Caco-2 (cell line): ENCODE measurements around the gene NRM. TPM values are rescaled to one million over a fixed set of nuclear protein-coding genes. Genes with fewer than 3 reads are reported as not detected.
A peak's percentile ranks its signal among the peaks of the same experiment; 100 is the strongest.

Experiments
- Bru-seq: library from RNA; stranded (reverse); fragments of 400-500 nt; gene quantifications from one replicate; lab custom pipeline; 2021; lab: Mats Ljungman, UMichigan
- BruChase-seq, 2 experiments: library from RNA; stranded (reverse); fragments of 400-500 nt; gene quantifications; one replicate each; lab custom pipeline; 2021; lab: Mats Ljungman, UMichigan
- BruUV-seq: library from RNA; stranded (reverse); fragments of 400-500 nt; replicated peaks from 2 replicates; lab custom pipeline; 2021; lab: Mats Ljungman, UMichigan
- CTCF ChIA-PET: fragments of 300-600 bp; sonication (Branson Sonifier 250); formaldehyde crosslinking; loops from one replicate; lab custom pipeline; 2022; ENCODE audit warnings: antibody characterized with exemption; lab: Charles Lee
- POLR2A ChIA-PET: fragments of 300-600 bp; sonication (Branson Sonifier 250); formaldehyde crosslinking; loops from one replicate; lab custom pipeline; 2022; ENCODE audit warnings: antibody characterized with exemption; lab: Charles Lee
- DNase-seq, 2 experiments: peaks; one replicate each; pipeline versions ENCODE4 v3.0.0 to v3.0.0-alpha.2; 2020 to 2022
- H3K27me3 ChIP-seq: replicated peaks from 2 replicates; pipeline ENCODE4 v1.6.0; 2011; ENCODE audit warnings: low read length; ENCODE audit not compliant: control insufficient read depth, insufficient read depth
- H3K36me3 ChIP-seq: 2 replicates; pipeline ENCODE4 v1.5.1; 2011; ENCODE audit warnings: low read length; ENCODE audit not compliant: control insufficient read depth, insufficient read depth
- H3K4me1 ChIP-seq: fragments of 250-450 bp; sonication (Bioruptor Pico); 2 replicates; pipeline ENCODE4 v1.5.1; 2020; ENCODE audit warnings: mild to moderate bottlenecking
- H3K4me3 ChIP-seq: 2 replicates; pipeline ENCODE4 v1.5.1; 2011; ENCODE audit warnings: low read depth, mild to moderate bottlenecking, control low read depth, low read length
- H3K9me3 ChIP-seq: fragments of 250-450 bp; sonication (Bioruptor Pico); 2 replicates; pipeline ENCODE4 v1.5.1; 2020; ENCODE audit warnings: mild to moderate bottlenecking, moderate library complexity
- H3K27ac Mint-ChIP-seq: one replicate; pipeline ENCODE4 v1.8.0; 2022; ENCODE audit warnings: mixed read lengths; ENCODE audit not compliant: unreplicated experiment
- H3K27me3 Mint-ChIP-seq: one replicate; pipeline ENCODE4 v1.8.0; 2022; ENCODE audit warnings: mixed read lengths; ENCODE audit not compliant: insufficient read depth, unreplicated experiment
- H3K36me3 Mint-ChIP-seq: one replicate; pipeline ENCODE4 v1.8.0; 2022; ENCODE audit warnings: mild to moderate bottlenecking, mixed read lengths; ENCODE audit not compliant: insufficient read depth, unreplicated experiment
- H3K4me1 Mint-ChIP-seq: one replicate; pipeline ENCODE4 v1.8.0; 2022; ENCODE audit warnings: low read depth, mixed read lengths; ENCODE audit not compliant: unreplicated experiment
- H3K4me3 Mint-ChIP-seq: one replicate; pipeline ENCODE4 v1.8.0; 2022; ENCODE audit warnings: mild to moderate bottlenecking, moderate library complexity, mixed read lengths; ENCODE audit not compliant: unreplicated experiment
- H3K9me3 Mint-ChIP-seq: one replicate; pipeline ENCODE4 v1.8.0; 2022; ENCODE audit warnings: mixed read lengths; ENCODE audit not compliant: unreplicated experiment
- CTCF ChIP-seq, 2 experiments: fragments of 200-600 bp in 1 of 2; IDR thresholded peaks; 1 replicate in 1 of 2; 2 replicates in 1 of 2; pipeline versions ENCODE4 v1.5.1 to v1.8.0; 2011 to 2022; ENCODE audit warnings: antibody characterized with exemption in 1 of 2, control low read depth in 1 of 2, inconsistent platforms in 1 of 2, low read depth in 1 of 2, low read length in 1 of 2, mild to moderate bottlenecking in 1 of 2, moderate library complexity in 1 of 2; ENCODE audit not compliant: insufficient read depth in 1 of 2, severe bottlenecking in 1 of 2, unreplicated experiment in 1 of 2
- intact Hi-C: fragments of 100-400 bp; cut with micrococcal nuclease; formaldehyde crosslinking; loops from one replicate; pipeline ENCODE4 v1.10.0; 2022; ENCODE audit not compliant: unreplicated experiment
- long read RNA-seq: library from polyadenylated mRNA; stranded (forward); transcript quantifications from one replicate; pipeline ENCODE4 v2.0.0, GENCODE V29; 2022
- total RNA-seq: library from RNA; stranded (reverse); gene quantifications from 2 replicates; pipeline ENCODE4 v1.2.3, GENCODE V29; 2022

The NRM gene, protein sequence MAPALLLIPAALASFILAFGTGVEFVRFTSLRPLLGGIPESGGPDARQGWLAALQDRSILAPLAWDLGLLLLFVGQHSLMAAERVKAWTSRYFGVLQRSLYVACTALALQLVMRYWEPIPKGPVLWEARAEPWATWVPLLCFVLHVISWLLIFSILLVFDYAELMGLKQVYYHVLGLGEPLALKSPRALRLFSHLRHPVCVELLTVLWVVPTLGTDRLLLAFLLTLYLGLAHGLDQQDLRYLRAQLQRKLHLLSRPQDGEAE
- total RNA-seq (31.7 and 32.1 TPM in 2 replicates), Bru-seq, nascent RNA (percentile 58 among the genes with signal in this experiment), BruChase-seq, experiment 1, labeled RNA remaining after a 2-hour chase (percentile 71 among the genes with signal in this experiment), BruChase-seq, experiment 2, labeled RNA remaining after a 6-hour chase (percentile 87 among the genes with signal in this experiment)
- long read RNA-seq, transcript NRM-203 (4 exons, 1,734 nt), result major isoform, 7 of 16 reads
- long read RNA-seq, partial matches to known transcripts, result 7 of 16 reads
- long read RNA-seq, other reads (novel, unspliced or antisense), result 1 of 16 reads

DNA sequence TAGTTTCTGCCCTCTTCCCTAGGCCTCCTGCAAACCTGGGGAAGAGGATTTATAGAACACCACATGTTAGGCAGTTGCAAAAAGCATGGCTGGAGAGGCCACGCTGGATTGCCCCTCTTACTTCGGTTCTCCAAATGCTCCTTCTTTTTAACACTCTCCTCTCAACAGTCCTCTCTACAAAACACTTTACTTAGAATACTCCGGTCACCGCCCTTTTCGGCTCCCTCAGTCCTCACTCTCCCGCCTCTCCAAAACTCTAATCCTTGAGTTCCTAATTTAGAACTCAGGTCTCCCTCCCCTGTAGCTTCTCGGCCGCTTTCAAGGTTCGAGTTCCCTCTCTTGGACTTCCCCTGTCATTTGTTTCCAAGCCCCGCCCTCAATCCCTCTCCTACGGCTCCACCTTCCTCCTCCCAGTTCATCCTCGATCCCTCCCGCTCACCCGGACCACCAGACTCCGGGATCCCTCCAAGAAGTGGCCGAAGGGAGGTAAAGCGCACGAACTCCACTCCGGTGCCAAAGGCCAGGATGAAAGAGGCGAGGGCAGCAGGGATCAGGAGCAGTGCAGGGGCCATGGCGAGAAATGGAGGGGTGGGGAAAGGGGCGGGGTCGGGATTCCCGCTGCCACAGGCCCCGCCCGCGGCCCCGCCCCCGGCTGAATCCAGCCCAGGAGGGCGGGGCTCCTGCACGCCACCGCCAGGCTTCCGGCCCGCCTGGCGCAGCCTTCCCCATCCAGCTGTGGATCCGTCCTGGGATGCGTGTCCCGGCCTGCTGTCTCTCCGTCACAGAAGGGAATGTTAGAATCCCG, at the start of gene NRM:
NRM (minus strand) TSS at position 582 of the 805 bp plus-strand sequence; CDS start at position 572, 10 bp downstream.
- H3K36me3 Mint-ChIP-seq, result peaks cover 10% of the 10 kb centered on the region
- Histone ChIP-seq H3K4me1 (peaks cover 26% of the 10 kb centered on the region), H3K36me3 (no peaks in the 10 kb centered on the region), H3K27me3 (no peaks in the 10 kb centered on the region), H3K4me3 (peak within 1 kb of the TSS; percentile 75), H3K9me3 (no peaks in the 10 kb centered on the region)
- no peaks in the 10 kb centered on the region for H3K9me3 Mint-ChIP-seq
- CTCF ChIA-PET, result interaction anchor here (0.6 to 2.0 kb wide), 6 partner anchors 12 to 450 kb away, joined by 3 to 6 read pairs (median 4); partner anchors contain the start of genes DHX16 and MDC1
- H3K27me3 Mint-ChIP-seq, result no peaks in the 10 kb centered on the region
- BruUV-seq, result TSS peak; percentile 38
- POLR2A ChIA-PET, result interaction anchor here (1.6 kb wide), 1 partner anchor 27 kb away, joined by 12 read pairs; the partner anchor contains the start of gene MDC1
- intact Hi-C loops, result loop anchor here (1.0 kb wide), 1 partner anchor 27 kb away; the partner anchor contains the start of gene MDC1
- no peak for TF ChIP-seq CTCF (IDR thresholded peaks at IDR 0.05; ENCODE audit: insufficient read depth in 1 of 2, low read depth in 1 of 2, low read length in 1 of 2, severe bottlenecking in 1 of 2, unreplicated experiment in 1 of 2)
- peak within 1 kb of the TSS; percentile 74 for H3K4me3 Mint-ChIP-seq
- peaks cover 50% of the 10 kb centered on the region for H3K4me1 Mint-ChIP-seq
- peak; percentile 81 to 88 for DNase-seq
- H3K27ac Mint-ChIP-seq, result peak within 1 kb of the TSS; percentile 39

DNA sequence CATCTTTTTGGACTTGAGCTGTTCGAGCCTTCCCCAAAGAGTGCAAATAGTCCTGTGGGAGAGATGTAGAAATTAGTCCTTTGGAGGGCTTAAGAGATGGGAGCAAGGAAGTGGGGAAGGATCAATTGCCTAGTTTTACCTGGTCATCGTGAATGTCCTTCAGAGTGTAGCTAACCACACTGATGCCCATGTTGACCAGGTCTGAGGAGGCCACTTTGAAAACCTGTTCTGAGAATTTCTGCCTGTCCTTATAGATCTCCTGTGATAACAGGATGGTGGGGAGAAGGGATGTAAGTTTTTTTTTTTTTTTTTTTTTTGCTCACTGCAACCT, 49.7 kb upstream of the NRM start:
- H3K36me3 ChIP-seq, result peaks cover 6% of the 10 kb centered on the region
- intact Hi-C loops, result loop anchor here (5.0 to 10.0 kb wide), 2 partner anchors 52 to 344 kb away; no protein-coding TSS in a partner anchor
- POLR2A ChIA-PET, result interaction anchor here (0.6 kb wide), 1 partner anchor 10 kb away, joined by 3 read pairs; no protein-coding TSS in a partner anchor
- peaks cover 28% of the 10 kb centered on the region for H3K4me1 Mint-ChIP-seq
- H3K9me3 ChIP-seq, result no peaks in the 10 kb centered on the region
- no peaks in the 10 kb centered on the region for H3K9me3 Mint-ChIP-seq
- BruUV-seq, result no TSS peak
- H3K4me3 ChIP-seq, result no peak overlapping the region
- H3K27me3 ChIP-seq, result no peaks in the 10 kb centered on the region
- H3K27ac Mint-ChIP-seq, result no peak overlapping the region
- peaks cover 19% of the 10 kb centered on the region for H3K4me1 ChIP-seq
- H3K27me3 Mint-ChIP-seq, result no peaks in the 10 kb centered on the region
- CTCF ChIA-PET, result no interaction called here
- H3K36me3 Mint-ChIP-seq, result peaks cover 78% of the 10 kb centered on the region
- no peak for TF ChIP-seq CTCF (IDR thresholded peaks at IDR 0.05; ENCODE audit: insufficient read depth in 1 of 2, low read depth in 1 of 2, low read length in 1 of 2, severe bottlenecking in 1 of 2, unreplicated experiment in 1 of 2)
- no peak for DNase-seq
- H3K4me3 Mint-ChIP-seq, result peak overlapping the region; percentile 25
